Measurements from ENCODE around the gene SH3D21.

Gene SH3D21

GRCh38 chr1:36351227-36351977 is 45.2 kb downstream of the SH3D21 start:
- Histone ChIP-seq H4K20me1 (ENCODE audit: insufficient read depth, low read length) (no peaks in the 10 kb centered on the region; the same call in 1 of the 2 replicates), H3K4me2 (ENCODE audit: insufficient read depth, low read length) (no peak overlapping the region), H3K79me2 (ENCODE audit: insufficient read depth, low read length) (no peaks in the 10 kb centered on the region), H3K4me3 (ENCODE audit: low read depth in 1 of 2, low read length in 2 of 2) (no peak overlapping the region), H3K36me3 (ENCODE audit: insufficient read depth, low read length) (peaks cover 62% of the 10 kb centered on the region), H3K9ac (ENCODE audit: low read depth, low read length) (no peak overlapping the region), H3K9me3 (ENCODE audit: insufficient read depth, low read length, severe bottlenecking) (no peaks in the 10 kb centered on the region), H2AFZ (ENCODE audit: low read depth, low read length) (no peak overlapping the region), H3K27me3 (ENCODE audit: insufficient read depth, low read length, poor library complexity) (no peaks in the 10 kb centered on the region), H3K27ac (ENCODE audit: low read length) (no peak overlapping the region), H3K4me1 (ENCODE audit: insufficient read depth, low read length) (no peaks in the 10 kb centered on the region)
- no peak for TF ChIP-seq CTCF (IDR thresholded peaks at IDR 0.05; ENCODE audit: borderline replicate concordance, extremely low read depth, low read length, poor library complexity, severe bottlenecking)
- no peak for TF ChIP-seq EZH2 (IDR thresholded peaks at IDR 0.05; ENCODE audit: borderline replicate concordance, low read depth, low read length, severe bottlenecking)
- ATAC-seq (ENCODE audit: insufficient read depth, low read depth) (no peak), DNase-seq (no peak)

GRCh38 chr1:36352125-36352909 is 46.1 kb downstream of the SH3D21 start:
- DNase-seq = no peak
- no peaks in the 10 kb centered on the region for H3K27me3 ChIP-seq (ENCODE audit: insufficient read depth, low read length, poor library complexity)
- no peaks in the 10 kb centered on the region for H3K9me3 ChIP-seq (ENCODE audit: insufficient read depth, low read length, severe bottlenecking)
- no peaks in the 10 kb centered on the region; the same call in 1 of the 2 replicates for H4K20me1 ChIP-seq (ENCODE audit: insufficient read depth, low read length)
- H3K36me3 ChIP-seq (ENCODE audit: insufficient read depth, low read length) = peaks cover 58% of the 10 kb centered on the region
- no peaks in the 10 kb centered on the region for H3K79me2 ChIP-seq (ENCODE audit: insufficient read depth, low read length)
- no peak for ATAC-seq (ENCODE audit: insufficient read depth, low read depth)
- no peak overlapping the region for H3K9ac ChIP-seq (ENCODE audit: low read depth, low read length)
- H3K27ac ChIP-seq (ENCODE audit: low read length) = no peak overlapping the region
- no peaks in the 10 kb centered on the region for H3K4me1 ChIP-seq (ENCODE audit: insufficient read depth, low read length)
- H3K4me3 ChIP-seq (ENCODE audit: low read depth in 1 of 2, low read length in 2 of 2) = no peak overlapping the region
- no peak for TF ChIP-seq CTCF (IDR thresholded peaks at IDR 0.05; ENCODE audit: borderline replicate concordance, extremely low read depth, low read length, poor library complexity, severe bottlenecking)
- no peak for TF ChIP-seq EZH2 (IDR thresholded peaks at IDR 0.05; ENCODE audit: borderline replicate concordance, low read depth, low read length, severe bottlenecking)
- H2AFZ ChIP-seq (ENCODE audit: low read depth, low read length) = no peak overlapping the region
- H3K4me2 ChIP-seq (ENCODE audit: insufficient read depth, low read length) = no peak overlapping the region

GRCh38 chr1:36352910-36353878 is 47.0 kb downstream of the SH3D21 start:
- H3K27ac ChIP-seq (ENCODE audit: low read length) = no peak overlapping the region
- ATAC-seq (ENCODE audit: insufficient read depth, low read depth) = no peak

More at GRCh38 chr1:36352910-36353878, 47.0 kb downstream of the SH3D21 start:
- Histone ChIP-seq H2AFZ (ENCODE audit: low read depth, low read length) (no peak overlapping the region), H3K4me1 (ENCODE audit: insufficient read depth, low read length) (no peaks in the 10 kb centered on the region), H3K4me3 (ENCODE audit: low read depth in 1 of 2, low read length in 2 of 2) (no peak overlapping the region), H3K9ac (ENCODE audit: low read depth, low read length) (no peak overlapping the region), H3K4me2 (ENCODE audit: insufficient read depth, low read length) (no peak overlapping the region), H3K79me2 (ENCODE audit: insufficient read depth, low read length) (no peaks in the 10 kb centered on the region), H3K36me3 (ENCODE audit: insufficient read depth, low read length) (peaks cover 58% of the 10 kb centered on the region), H3K9me3 (ENCODE audit: insufficient read depth, low read length, severe bottlenecking) (no peaks in the 10 kb centered on the region), H4K20me1 (ENCODE audit: insufficient read depth, low read length) (no peaks in the 10 kb centered on the region; the same call in 1 of the 2 replicates), H3K27me3 (ENCODE audit: insufficient read depth, low read length, poor library complexity) (no peaks in the 10 kb centered on the region)
- TF ChIP-seq EZH2 (IDR thresholded peaks at IDR 0.05; ENCODE audit: borderline replicate concordance, low read depth, low read length, severe bottlenecking) (no peak), CTCF (IDR thresholded peaks at IDR 0.05; ENCODE audit: borderline replicate concordance, extremely low read depth, low read length, poor library complexity, severe bottlenecking) (no peak)
- DNase-seq = no peak
